Neuron (in vitro differentiated cells): ENCODE measurements around the gene TEX48.

ENCODE experiments used
- H2AFZ ChIP-seq: one replicate; pipeline ENCODE4 v1.6.1; 2013; ENCODE audit warnings: low read depth, mild to moderate bottlenecking, inconsistent platforms, low read length, moderate library complexity
- H3K27me3 ChIP-seq: one replicate; pipeline ENCODE4 v1.6.1; 2013; ENCODE audit warnings: low read length; ENCODE audit not compliant: insufficient read depth
- H3K36me3 ChIP-seq: one replicate; pipeline ENCODE4 v1.6.1; 2013; ENCODE audit warnings: low read length; ENCODE audit not compliant: insufficient read depth
- H3K4me1 ChIP-seq: one replicate; pipeline ENCODE4 v1.6.1; 2013; ENCODE audit warnings: low read length; ENCODE audit not compliant: insufficient read depth
- H3K4me3 ChIP-seq: 2 replicates; pipeline ENCODE4 v1.5.1; 2013; ENCODE audit warnings: mild to moderate bottlenecking, low read length, moderate library complexity
- H3K9me3 ChIP-seq: one replicate; pipeline ENCODE4 v1.6.1; 2013; ENCODE audit warnings: low read length

The TEX48 gene

GRCh38 chr9:114652776-114653555 is 29.0 kb downstream of the TEX48 start:
- Histone ChIP-seq H3K4me1 (no peaks in the 10 kb centered on the region), H3K9me3 (peaks cover 2% of the 10 kb centered on the region), H3K4me3 (no peak overlapping the region), H3K36me3 (no peaks in the 10 kb centered on the region), H2AFZ (no peak overlapping the region), H3K27me3 (no peaks in the 10 kb centered on the region)

GRCh38 chr9:114643896-114644295 is 38.1 kb downstream of the TEX48 start:
- H3K27me3 ChIP-seq: no peaks in the 10 kb centered on the region
- H3K4me1 ChIP-seq: no peaks in the 10 kb centered on the region
- no peak overlapping the region for H2AFZ ChIP-seq
- H3K9me3 ChIP-seq: no peaks in the 10 kb centered on the region
- peaks cover 9% of the 10 kb centered on the region for H3K36me3 ChIP-seq
- no peak overlapping the region for H3K4me3 ChIP-seq

DNA sequence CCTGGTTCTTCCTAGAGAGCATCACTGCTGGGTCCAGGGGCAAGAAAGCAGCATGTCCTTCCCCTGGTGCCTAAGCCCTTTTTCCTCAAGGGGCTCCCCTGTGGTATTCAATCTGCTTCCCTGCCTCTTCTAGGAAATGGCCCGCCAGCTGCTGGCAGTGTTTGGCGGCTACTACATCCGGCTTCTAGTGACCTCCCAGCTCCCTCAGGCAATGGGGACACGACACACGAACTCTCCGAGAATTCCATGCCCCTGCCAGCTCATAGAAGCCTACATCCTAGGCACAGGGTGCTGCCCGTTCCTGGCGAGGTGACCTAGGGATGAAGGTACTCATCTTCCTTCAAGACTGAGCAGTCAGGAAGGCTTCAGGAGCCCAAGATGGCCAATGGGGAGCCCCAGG is 39.0 kb downstream of the TEX48 start:
- no peaks in the 10 kb centered on the region for H3K27me3 ChIP-seq
- no peaks in the 10 kb centered on the region for H3K9me3 ChIP-seq
- H3K4me3 ChIP-seq: no peak overlapping the region
- no peaks in the 10 kb centered on the region for H3K4me1 ChIP-seq
- H2AFZ ChIP-seq: no peak overlapping the region
- H3K36me3 ChIP-seq: peaks cover 9% of the 10 kb centered on the region

- Histone ChIP-seq H3K4me1 (no peaks in the 10 kb centered on the region), H3K27me3 (no peaks in the 10 kb centered on the region), H3K4me3 (no peak overlapping the region), H3K9me3 (no peaks in the 10 kb centered on the region), H3K36me3 (peaks cover 9% of the 10 kb centered on the region), H2AFZ (no peak overlapping the region)
These were observed 40.0 kb downstream of the TEX48 start for GRCh38 chr9:114641967-114642366.

DNA sequence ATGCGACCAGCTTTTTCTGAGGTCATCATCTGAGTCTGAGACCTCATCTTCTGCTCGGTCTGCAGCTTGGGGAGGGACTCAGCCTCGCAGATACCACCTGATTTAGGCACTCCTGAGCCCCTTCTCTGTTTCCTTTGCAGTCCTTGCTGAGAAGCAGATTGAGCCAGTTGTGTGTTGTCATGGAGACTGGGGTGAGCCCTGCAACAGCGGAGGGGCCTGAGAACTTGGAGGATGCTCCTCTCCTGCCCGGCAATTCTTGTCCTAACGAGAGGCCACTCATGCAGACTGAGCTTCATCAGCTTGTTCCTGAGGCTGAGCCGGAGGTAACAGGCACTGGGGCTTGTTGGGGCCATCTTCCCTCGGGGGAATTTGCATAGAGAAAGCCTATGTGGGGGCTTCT is 43.6 kb downstream of the TEX48 start:
- Histone ChIP-seq H2AFZ (no peak overlapping the region), H3K27me3 (no peaks in the 10 kb centered on the region), H3K9me3 (no peaks in the 10 kb centered on the region), H3K36me3 (peaks cover 6% of the 10 kb centered on the region), H3K4me3 (no peak overlapping the region), H3K4me1 (no peaks in the 10 kb centered on the region)

GRCh38 chr9:114634387-114634786 is 47.6 kb downstream of the TEX48 start:
- H2AFZ ChIP-seq: no peak overlapping the region
- peaks cover 11% of the 10 kb centered on the region for H3K36me3 ChIP-seq

GRCh38 chr9:114633438-114634089 is 48.4 kb downstream of the TEX48 start:
- Histone ChIP-seq H3K9me3 (no peaks in the 10 kb centered on the region), H3K36me3 (peaks cover 11% of the 10 kb centered on the region), H3K27me3 (no peaks in the 10 kb centered on the region), H3K4me1 (no peaks in the 10 kb centered on the region), H2AFZ (no peak overlapping the region), H3K4me3 (no peak overlapping the region)

More at GRCh38 chr9:114634387-114634786, 47.6 kb downstream of the TEX48 start:
- Histone ChIP-seq H3K4me3 (no peak overlapping the region), H3K4me1 (no peaks in the 10 kb centered on the region), H3K9me3 (no peaks in the 10 kb centered on the region), H3K27me3 (no peaks in the 10 kb centered on the region)

GRCh38 chr9:114631166-114631565 is 50.8 kb downstream of the TEX48 start:
- no peak overlapping the region for H2AFZ ChIP-seq
- no peaks in the 10 kb centered on the region for H3K9me3 ChIP-seq
- H3K4me1 ChIP-seq: no peaks in the 10 kb centered on the region
- H3K4me3 ChIP-seq: no peak overlapping the region
- H3K36me3 ChIP-seq: peaks cover 14% of the 10 kb centered on the region
- H3K27me3 ChIP-seq: no peaks in the 10 kb centered on the region

GRCh38 chr9:114629563-114630090 is 52.4 kb downstream of the TEX48 start:
- no peaks in the 10 kb centered on the region for H3K4me1 ChIP-seq
- H3K27me3 ChIP-seq: no peaks in the 10 kb centered on the region
- H2AFZ ChIP-seq: no peak overlapping the region
- H3K36me3 ChIP-seq: peaks cover 14% of the 10 kb centered on the region
- no peak overlapping the region for H3K4me3 ChIP-seq
- no peaks in the 10 kb centered on the region for H3K9me3 ChIP-seq

DNA sequence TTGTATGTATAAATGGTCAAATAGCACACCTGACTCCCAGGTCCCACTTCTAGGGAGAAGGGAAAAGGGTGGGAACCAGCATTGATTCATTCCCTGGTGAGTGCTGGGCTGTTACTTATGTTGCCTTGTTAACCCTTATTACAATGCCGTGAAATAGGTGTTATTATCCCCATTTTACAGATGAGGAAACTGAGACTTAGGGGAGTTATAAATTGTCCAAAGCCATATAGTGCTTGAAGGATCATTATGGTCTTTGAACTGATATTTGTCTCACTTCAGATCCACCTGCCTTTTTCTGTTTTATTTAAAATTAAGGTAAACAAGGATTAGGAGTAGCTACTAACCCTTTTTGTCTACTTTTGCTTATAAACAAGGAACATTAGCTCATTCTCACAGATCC is 54.4 kb downstream of the TEX48 start:
- no peak overlapping the region for H3K4me3 ChIP-seq
- H3K4me1 ChIP-seq: no peaks in the 10 kb centered on the region
- no peaks in the 10 kb centered on the region for H3K9me3 ChIP-seq
- H3K36me3 ChIP-seq: peaks cover 7% of the 10 kb centered on the region
- H3K27me3 ChIP-seq: no peaks in the 10 kb centered on the region
- H2AFZ ChIP-seq: no peak overlapping the region

- H3K4me1 ChIP-seq: no peaks in the 10 kb centered on the region
- H3K36me3 ChIP-seq: peaks cover 7% of the 10 kb centered on the region
- peaks cover 2% of the 10 kb centered on the region for H3K9me3 ChIP-seq
- no peaks in the 10 kb centered on the region for H3K27me3 ChIP-seq
- no peak overlapping the region for H2AFZ ChIP-seq
- H3K4me3 ChIP-seq: no peak overlapping the region
These were observed 55.5 kb downstream of the TEX48 start for GRCh38 chr9:114626415-114627020.

DNA sequence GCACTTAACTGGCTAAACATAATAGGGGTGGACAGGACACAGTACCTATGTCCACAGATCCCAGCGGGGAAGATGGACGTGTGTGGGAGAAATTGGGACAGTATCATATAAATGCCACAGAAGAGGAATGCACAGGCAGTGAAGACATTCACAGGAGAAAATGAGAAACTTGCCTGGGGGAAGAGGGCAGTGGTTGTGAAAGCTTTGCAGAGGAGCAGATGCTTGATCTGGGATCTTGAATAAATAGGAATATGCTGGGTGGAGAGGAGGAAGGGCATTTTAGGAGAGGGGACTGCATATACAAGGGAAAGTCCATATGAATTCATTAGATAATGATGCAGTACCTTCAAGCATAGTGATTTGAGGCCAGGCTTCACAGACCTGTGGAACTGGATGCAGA is 57.3 kb downstream of the TEX48 start:
- H2AFZ ChIP-seq: no peak overlapping the region
- peaks cover 2% of the 10 kb centered on the region for H3K9me3 ChIP-seq
- H3K4me3 ChIP-seq: no peak overlapping the region

GRCh38 chr9:114621975-114622609 is 59.9 kb downstream of the TEX48 start:
- Histone ChIP-seq H3K4me1 (no peaks in the 10 kb centered on the region), H3K36me3 (no peaks in the 10 kb centered on the region), H2AFZ (no peak overlapping the region), H3K9me3 (peaks cover 2% of the 10 kb centered on the region), H3K27me3 (no peaks in the 10 kb centered on the region), H3K4me3 (no peak overlapping the region)

More for the DNA sequence above, 57.3 kb downstream of the TEX48 start:
- Histone ChIP-seq H3K36me3 (peaks cover 3% of the 10 kb centered on the region), H3K4me1 (no peaks in the 10 kb centered on the region), H3K27me3 (no peaks in the 10 kb centered on the region)
